ENCODE results near the gene UBL4B. TPM values are rescaled to one million over a fixed set of nuclear protein-coding genes. Genes with fewer than 3 reads are reported as not detected.

UBL4B gene
- polyA plus RNA-seq, 1 experiment = 34.8 TPM

DNA sequence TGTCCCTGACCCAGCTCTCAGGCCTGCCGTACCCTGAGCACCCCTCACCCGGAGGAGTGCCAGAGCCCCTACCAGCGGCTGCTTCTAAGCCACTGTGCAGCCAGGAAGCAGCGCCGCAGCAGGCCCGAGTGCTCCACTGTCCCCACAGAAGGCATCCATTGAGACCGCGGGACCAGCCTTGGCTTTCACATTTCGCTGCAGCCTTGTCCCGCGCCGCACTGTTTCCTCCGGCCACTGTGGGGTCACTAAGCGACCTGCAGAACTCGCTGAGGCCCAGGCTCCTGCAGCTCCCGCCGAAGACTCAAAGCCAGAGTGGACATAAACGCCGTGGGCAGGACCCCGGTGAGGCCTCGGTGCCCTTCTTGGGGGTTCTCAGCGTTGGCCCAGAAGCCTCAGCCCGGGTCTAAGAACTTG, 44.8 kb upstream of the UBL4B start:
- POLR2A ChIA-PET = no interaction called here
- CTCF ChIA-PET = interaction anchor here (1.9 to 6.3 kb wide), 3 partner anchors 7 to 20 kb away, joined by 8 to 48 read pairs (median 11); no protein-coding TSS in a partner anchor
- Histone ChIP-seq H3K4me3 (ENCODE audit: low read depth, low read length) (peak overlapping the region; percentile 43; the same call in 1 of the 2 replicates), H3K36me3 (ENCODE audit: control insufficient read depth, insufficient read depth, low read length) (0 out of 2 replicates have a peak, but pooled peaks cover 1% of the 10 kb centered on the region), H3K27me3 (ENCODE audit: control insufficient read depth, insufficient read depth, low read length) (peaks cover 21% of the 10 kb centered on the region)
- no peak for DNase-seq (ENCODE audit: low read depth)
- TF ChIP-seq, protein P1, sequence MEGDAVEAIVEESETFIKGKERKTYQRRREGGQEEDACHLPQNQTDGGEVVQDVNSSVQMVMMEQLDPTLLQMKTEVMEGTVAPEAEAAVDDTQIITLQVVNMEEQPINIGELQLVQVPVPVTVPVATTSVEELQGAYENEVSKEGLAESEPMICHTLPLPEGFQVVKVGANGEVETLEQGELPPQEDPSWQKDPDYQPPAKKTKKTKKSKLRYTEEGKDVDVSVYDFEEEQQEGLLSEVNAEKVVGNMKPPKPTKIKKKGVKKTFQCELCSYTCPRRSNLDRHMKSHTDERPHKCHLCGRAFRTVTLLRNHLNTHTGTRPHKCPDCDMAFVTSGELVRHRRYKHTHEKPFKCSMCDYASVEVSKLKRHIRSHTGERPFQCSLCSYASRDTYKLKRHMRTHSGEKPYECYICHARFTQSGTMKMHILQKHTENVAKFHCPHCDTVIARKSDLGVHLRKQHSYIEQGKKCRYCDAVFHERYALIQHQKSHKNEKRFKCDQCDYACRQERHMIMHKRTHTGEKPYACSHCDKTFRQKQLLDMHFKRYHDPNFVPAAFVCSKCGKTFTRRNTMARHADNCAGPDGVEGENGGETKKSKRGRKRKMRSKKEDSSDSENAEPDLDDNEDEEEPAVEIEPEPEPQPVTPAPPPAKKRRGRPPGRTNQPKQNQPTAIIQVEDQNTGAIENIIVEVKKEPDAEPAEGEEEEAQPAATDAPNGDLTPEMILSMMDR (IDR thresholded peaks at IDR 0.05; ENCODE audit: insufficient read depth, low read depth, low read length) = no peak

DNA sequence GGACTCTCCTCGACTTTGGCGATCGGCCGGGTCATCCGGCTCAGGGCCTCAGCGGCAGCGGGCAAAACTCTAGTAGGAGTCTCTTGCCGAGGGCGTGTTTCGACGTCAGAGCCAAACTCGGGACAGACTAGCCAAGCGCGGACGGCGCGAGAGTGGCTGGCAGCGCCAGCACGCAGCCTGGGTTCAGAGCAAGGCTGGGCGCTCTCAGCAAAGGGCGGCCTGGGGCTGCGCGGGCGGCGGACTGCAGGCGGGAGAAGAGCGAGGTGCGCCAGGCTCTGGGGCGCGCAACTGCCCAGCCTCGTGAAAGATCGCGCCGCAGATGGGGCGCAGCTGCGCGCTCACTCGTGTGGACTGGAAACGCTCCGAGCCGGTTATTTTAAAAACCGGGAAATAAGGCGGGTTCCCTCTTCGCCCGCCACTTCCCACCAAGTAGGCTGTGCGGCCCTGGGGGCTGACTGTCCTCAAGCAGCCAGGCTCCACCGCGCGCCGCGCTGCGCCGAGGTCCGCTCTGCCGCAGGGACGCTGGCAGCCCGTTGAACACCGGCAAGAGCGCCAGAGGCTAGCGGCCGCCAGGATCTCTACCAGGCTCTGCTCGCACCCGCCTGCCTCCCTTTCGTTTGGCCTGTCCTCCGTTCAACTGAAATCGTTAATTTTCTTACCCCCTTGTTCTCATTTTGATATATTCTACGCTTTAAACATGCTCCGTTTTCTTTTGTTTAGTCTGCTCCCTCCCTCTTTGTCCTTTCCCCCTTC, 44.2 kb upstream of the UBL4B start:
- H3K27me3 ChIP-seq (ENCODE audit: control insufficient read depth, insufficient read depth, low read length) = peaks cover 23% of the 10 kb centered on the region
- POLR2A ChIA-PET = no interaction called here
- TF ChIP-seq, protein P1 (IDR thresholded peaks at IDR 0.05; ENCODE audit: insufficient read depth, low read depth, low read length) = no peak
- 0 out of 2 replicates have a peak, but pooled peaks cover 1% of the 10 kb centered on the region for H3K36me3 ChIP-seq (ENCODE audit: control insufficient read depth, insufficient read depth, low read length)
- no peak for DNase-seq (ENCODE audit: low read depth)
- peak overlapping the region; percentile 43 for H3K4me3 ChIP-seq (ENCODE audit: low read depth, low read length)
- CTCF ChIA-PET = interaction anchor here (1.2 to 6.3 kb wide), 6 partner anchors 8 to 49 kb away, joined by 3 to 48 read pairs (median 6); no protein-coding TSS in a partner anchor

DNA sequence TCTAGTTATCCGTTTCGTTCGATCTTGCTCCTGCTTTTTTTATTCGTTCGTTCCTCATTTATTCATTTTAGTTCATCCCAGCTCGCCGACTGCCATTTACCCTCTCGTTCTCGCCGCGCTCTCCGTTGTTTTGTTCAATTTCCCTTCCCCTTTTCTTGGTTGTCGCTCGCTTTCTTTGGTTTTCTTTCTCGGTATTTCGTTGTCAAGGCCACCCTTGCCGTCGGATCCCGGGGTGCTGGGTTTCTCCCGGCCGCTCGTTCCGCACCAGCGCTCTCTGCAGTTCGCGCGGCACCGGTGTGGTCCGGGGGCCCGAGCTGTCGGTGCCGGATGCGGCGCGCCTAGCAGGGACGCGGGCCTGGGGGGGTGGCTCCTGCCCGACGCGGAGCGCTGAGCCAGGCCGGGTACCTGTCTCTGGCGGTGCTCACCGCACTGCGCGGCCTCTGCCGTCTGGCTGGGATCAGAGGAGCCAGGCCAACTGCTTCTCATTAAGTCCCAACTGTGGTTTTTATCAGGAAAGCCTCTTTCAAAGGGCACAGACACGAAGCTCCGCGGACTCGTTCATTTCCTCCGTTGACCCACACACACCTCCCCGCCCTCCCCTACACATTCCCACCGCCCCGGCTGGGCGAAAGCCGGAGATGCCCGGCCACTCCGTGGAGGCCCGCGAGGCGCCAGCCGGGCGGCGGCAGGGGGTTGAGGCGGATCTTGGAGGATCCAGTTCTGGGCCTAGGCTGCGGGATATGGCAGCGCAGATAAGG, 43.4 kb upstream of the UBL4B start:
- ChIA-PET CTCF (interaction anchor here (1.2 to 6.3 kb wide), 6 partner anchors 9 to 48 kb away, joined by 3 to 48 read pairs (median 5); no protein-coding TSS in a partner anchor), POLR2A (no interaction called here)
- no peak for DNase-seq (ENCODE audit: low read depth)
- Histone ChIP-seq H3K4me3 (ENCODE audit: low read depth, low read length) (peak overlapping the region; percentile 43), H3K36me3 (ENCODE audit: control insufficient read depth, insufficient read depth, low read length) (0 out of 2 replicates have a peak, but pooled peaks cover 1% of the 10 kb centered on the region), H3K27me3 (ENCODE audit: control insufficient read depth, insufficient read depth, low read length) (peaks cover 25% of the 10 kb centered on the region)
- TF ChIP-seq, protein P1 (IDR thresholded peaks at IDR 0.05; ENCODE audit: insufficient read depth, low read depth, low read length) = no peak

DNA sequence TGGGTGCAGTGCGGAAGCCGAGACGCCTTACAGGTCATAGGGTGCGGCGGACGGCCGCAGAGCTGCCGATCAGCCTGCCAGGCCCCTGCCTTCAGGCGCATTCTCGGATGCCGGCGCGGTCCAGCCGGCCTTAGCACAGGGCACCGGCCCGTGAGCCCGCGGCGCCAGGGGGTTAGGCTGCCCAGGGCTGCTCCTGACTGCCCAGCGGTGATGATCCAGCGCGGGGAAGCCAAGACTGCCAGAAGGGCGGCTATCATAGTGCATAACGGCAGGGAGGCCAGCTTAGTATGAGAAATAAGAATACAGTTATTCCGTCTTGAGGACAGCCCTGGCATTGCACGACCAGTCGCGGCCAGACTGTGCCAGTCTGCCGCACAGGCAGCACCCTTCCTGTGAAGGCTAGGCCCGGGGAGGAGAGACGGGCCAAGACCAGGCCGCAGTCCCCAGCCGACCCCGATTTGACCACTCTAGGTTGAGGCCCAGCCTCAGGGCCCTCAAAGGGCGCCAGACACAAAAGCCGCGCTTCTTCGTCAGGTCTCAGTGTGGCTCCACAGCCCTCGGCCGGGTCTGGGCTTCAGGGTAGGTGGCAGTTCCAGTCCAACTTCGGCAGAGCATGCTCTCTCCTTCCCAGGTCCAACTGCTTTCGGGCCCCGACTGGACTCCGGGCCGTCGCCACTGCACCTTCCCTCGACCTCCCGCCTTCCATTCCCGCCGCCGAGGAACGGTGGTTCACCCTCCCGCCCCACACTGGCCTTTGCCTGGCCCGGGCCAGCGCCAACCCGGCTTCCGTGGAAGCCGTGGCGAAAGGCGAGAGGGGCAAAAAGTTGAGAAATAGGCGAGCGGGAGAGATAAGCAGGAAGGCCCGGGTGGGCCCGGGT, 42.6 kb upstream of the UBL4B start:
- Histone ChIP-seq H3K4me3 (ENCODE audit: low read depth, low read length) (peak overlapping the region; percentile 43), H3K36me3 (ENCODE audit: control insufficient read depth, insufficient read depth, low read length) (0 out of 2 replicates have a peak, but pooled peaks cover 1% of the 10 kb centered on the region), H3K27me3 (ENCODE audit: control insufficient read depth, insufficient read depth, low read length) (peaks cover 27% of the 10 kb centered on the region)
- CTCF ChIA-PET = interaction anchor here (1.2 to 6.3 kb wide), 6 partner anchors 10 to 47 kb away, joined by 3 to 48 read pairs (median 5); no protein-coding TSS in a partner anchor
- TF ChIP-seq, protein P1 (IDR thresholded peaks at IDR 0.05; ENCODE audit: insufficient read depth, low read depth, low read length) = no peak
- POLR2A ChIA-PET = no interaction called here
- DNase-seq (ENCODE audit: low read depth) = no peak
